HEK293 (cell line): ENCODE data around the gene CMTM2.
A peak's percentile ranks its signal among the peaks of the same experiment; 100 is the strongest.

Source experiments
- HIC1 ChIP-seq: fragments of 450-650 bp; formaldehyde crosslinking; IDR thresholded peaks from 2 replicates; pipeline ENCODE4 v1.5.1; 2016; ENCODE audit warnings: missing biosample characterization, missing genetic modification characterization
- IKZF3 ChIP-seq: fragments of 450-650 bp; IDR thresholded peaks from 2 replicates; pipeline ENCODE4 v1.5.0; 2018; ENCODE audit warnings: missing biosample characterization, mild to moderate bottlenecking, missing genetic modification characterization, moderate library complexity
- MZF1 ChIP-seq: fragments of 450-650 bp; formaldehyde crosslinking; IDR thresholded peaks from 2 replicates; pipeline ENCODE4 v1.5.1; 2017; ENCODE audit warnings: missing biosample characterization, missing genetic modification characterization, borderline replicate concordance
- OSR2 ChIP-seq: fragments of 450-650 bp; formaldehyde crosslinking; IDR thresholded peaks from 2 replicates; pipeline ENCODE4 v1.5.1; 2016; ENCODE audit warnings: missing biosample characterization, missing genetic modification characterization
- SALL2 ChIP-seq: fragments of 450-650 bp; formaldehyde crosslinking; IDR thresholded peaks from 2 replicates; pipeline ENCODE4 v1.5.0; 2017; ENCODE audit warnings: missing biosample characterization, mild to moderate bottlenecking, missing genetic modification characterization, borderline replicate concordance
- YY1 ChIP-seq: fragments of 450-650 bp; formaldehyde crosslinking; IDR thresholded peaks from 2 replicates; pipeline ENCODE4 v1.5.1; 2018; ENCODE audit warnings: missing biosample characterization, missing genetic modification characterization
- ZFP3 ChIP-seq: fragments of 450-650 bp; formaldehyde crosslinking; IDR thresholded peaks from 2 replicates; pipeline ENCODE4 v1.5.1; 2016; ENCODE audit warnings: low read depth, missing biosample characterization, missing genetic modification characterization
- ZIC2 ChIP-seq: fragments of 450-650 bp; formaldehyde crosslinking; IDR thresholded peaks from 2 replicates; pipeline ENCODE4 v1.5.1; 2016; ENCODE audit warnings: missing biosample characterization, missing genetic modification characterization
- ZNF10 ChIP-seq: fragments of 450-650 bp; formaldehyde crosslinking; IDR thresholded peaks from 2 replicates; pipeline ENCODE4 v1.5.1; 2017; ENCODE audit warnings: missing biosample characterization, missing genetic modification characterization
- ZNF155 ChIP-seq: fragments of 450-650 bp; formaldehyde crosslinking; IDR thresholded peaks from 2 replicates; pipeline ENCODE4 v1.5.1; 2016; ENCODE audit warnings: missing biosample characterization, missing genetic modification characterization
- ZNF174 ChIP-seq: fragments of 450-650 bp; formaldehyde crosslinking; IDR thresholded peaks from 2 replicates; pipeline ENCODE4 v1.5.0; 2017; ENCODE audit warnings: missing biosample characterization, mild to moderate bottlenecking, missing genetic modification characterization
- ZNF175 ChIP-seq: fragments of 450-650 bp; formaldehyde crosslinking; IDR thresholded peaks from 2 replicates; pipeline ENCODE4 v1.5.1; 2016; ENCODE audit warnings: missing biosample characterization, missing genetic modification characterization
- ZNF19 ChIP-seq: fragments of 450-650 bp; formaldehyde crosslinking; IDR thresholded peaks from 2 replicates; pipeline ENCODE4; 2016; ENCODE audit warnings: missing biosample characterization, missing genetic modification characterization, low read depth
- ZNF223 ChIP-seq: fragments of 450-650 bp; formaldehyde crosslinking; IDR thresholded peaks from 2 replicates; pipeline ENCODE4 v1.5.1; 2016; ENCODE audit warnings: missing biosample characterization, missing genetic modification characterization
- ZNF473 ChIP-seq: fragments of 450-650 bp; formaldehyde crosslinking; IDR thresholded peaks from 2 replicates; pipeline ENCODE4 v1.5.1; 2017; ENCODE audit warnings: missing biosample characterization, missing genetic modification characterization
- ZNF48 ChIP-seq: fragments of 450-650 bp; formaldehyde crosslinking; IDR thresholded peaks from 2 replicates; pipeline ENCODE4 v1.5.1; 2016; ENCODE audit warnings: missing biosample characterization, missing genetic modification characterization
- ZNF488 ChIP-seq: fragments of 450-650 bp; formaldehyde crosslinking; IDR thresholded peaks from 2 replicates; pipeline ENCODE4 v1.5.1; 2016; ENCODE audit warnings: missing biosample characterization, missing genetic modification characterization
- ZNF501 ChIP-seq: fragments of 450-650 bp; formaldehyde crosslinking; IDR thresholded peaks from 2 replicates; pipeline ENCODE4 v1.5.1; 2016; ENCODE audit warnings: missing biosample characterization, missing genetic modification characterization
- ZNF621 ChIP-seq: fragments of 450-650 bp; formaldehyde crosslinking; IDR thresholded peaks from 2 replicates; pipeline ENCODE4 v1.5.1; 2017; ENCODE audit warnings: missing biosample characterization, missing genetic modification characterization
- ZNF629 ChIP-seq: fragments of 450-650 bp; formaldehyde crosslinking; IDR thresholded peaks from 2 replicates; pipeline ENCODE4 v1.5.1; 2017; ENCODE audit warnings: missing biosample characterization, missing genetic modification characterization
- ZNF660 ChIP-seq: fragments of 450-650 bp; IDR thresholded peaks from 2 replicates; pipeline ENCODE4 v1.5.1; 2018; ENCODE audit warnings: missing biosample characterization, mild to moderate bottlenecking, missing genetic modification characterization
- ZNF707 ChIP-seq: fragments of 450-650 bp; formaldehyde crosslinking; IDR thresholded peaks from 2 replicates; pipeline ENCODE4 v1.5.1; 2016; ENCODE audit warnings: missing biosample characterization, missing genetic modification characterization
- ZNF747 ChIP-seq: fragments of 450-650 bp; formaldehyde crosslinking; IDR thresholded peaks from 2 replicates; pipeline ENCODE4 v1.5.1; 2016; ENCODE audit warnings: missing biosample characterization, missing genetic modification characterization
- ZNF76 ChIP-seq: fragments of 450-650 bp; formaldehyde crosslinking; IDR thresholded peaks from 2 replicates; pipeline ENCODE4; 2016; ENCODE audit warnings: low read depth, missing biosample characterization, missing genetic modification characterization, borderline replicate concordance
- ZNF830 ChIP-seq: fragments of 450-650 bp; IDR thresholded peaks from 2 replicates; pipeline ENCODE4 v1.5.0; 2018; ENCODE audit warnings: missing biosample characterization, missing genetic modification characterization, low read depth, mild to moderate bottlenecking, moderate library complexity
- ZSCAN23 ChIP-seq: fragments of 450-650 bp; formaldehyde crosslinking; IDR thresholded peaks from 2 replicates; pipeline ENCODE4 v1.5.1; 2016; ENCODE audit warnings: missing biosample characterization, missing genetic modification characterization
- ZXDB ChIP-seq: fragments of 450-650 bp; formaldehyde crosslinking; IDR thresholded peaks from 2 replicates; pipeline ENCODE4 v1.5.1; 2016; ENCODE audit warnings: missing biosample characterization, missing genetic modification characterization
- TF ChIP-seq, protein P1 (sequence below): fragments of 450-650 bp; formaldehyde crosslinking; IDR thresholded peaks from 2 replicates; pipeline ENCODE4; 2016; ENCODE audit warnings: missing biosample characterization, missing genetic modification characterization
- TF ChIP-seq, protein P2 (sequence below): fragments of 450-650 bp; formaldehyde crosslinking; IDR thresholded peaks from 2 replicates; pipeline ENCODE4 v1.5.1; 2016; ENCODE audit warnings: missing biosample characterization, missing genetic modification characterization

Gene CMTM2

DNA sequence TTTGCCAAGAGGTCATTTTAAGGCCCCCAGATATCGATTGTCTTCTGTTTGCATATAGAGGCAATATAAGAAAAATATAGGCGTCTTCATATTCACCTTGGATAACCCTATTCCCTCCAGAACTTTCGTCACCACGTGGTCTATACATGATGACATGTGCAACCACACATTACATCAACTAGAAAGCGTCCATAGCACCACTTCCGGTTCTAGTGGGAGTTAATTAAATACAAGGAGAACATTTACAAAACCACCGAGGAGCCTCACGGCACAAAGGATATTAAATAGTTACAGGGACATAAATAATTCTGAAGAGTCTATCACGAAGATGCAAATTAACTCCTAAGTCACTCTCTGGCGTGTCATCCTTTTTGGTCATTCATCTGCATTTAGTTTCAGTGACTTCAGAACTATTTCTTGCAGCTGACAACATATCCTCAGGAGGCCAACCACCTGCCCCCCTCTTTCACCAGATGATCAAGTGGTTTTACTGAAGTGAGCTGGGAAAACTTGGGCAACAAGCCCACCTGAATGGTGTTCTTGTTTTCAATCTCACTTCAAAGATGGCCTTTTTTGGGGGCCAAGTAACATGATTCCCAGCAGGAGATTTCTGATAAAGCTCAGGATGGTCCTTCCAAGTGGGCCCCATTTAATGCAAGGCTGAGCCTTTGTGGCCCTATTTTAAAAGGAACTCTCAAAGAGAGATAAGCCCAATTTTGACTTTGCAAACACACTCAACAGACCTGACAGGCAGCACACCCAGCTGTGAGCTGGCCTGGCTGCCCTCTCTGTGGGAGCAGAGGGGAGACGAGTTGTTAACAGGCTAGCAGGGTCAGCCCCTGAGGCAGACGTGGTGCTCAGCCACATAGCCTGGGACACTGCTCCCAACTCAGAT, 40.5 kb downstream of the CMTM2 start (continued):
- no peak for TF ChIP-seq ZNF488
- peak; percentile 17; the same call in 1 of the 2 replicates for TF ChIP-seq ZNF76 (tag by site-specific recombination)
- no peak for TF ChIP-seq ZFP3 (tag by site-specific recombination)
- no peak for TF ChIP-seq ZNF830 (tag by site-specific recombination)
- peak; percentile 23; the same call in 1 of the 2 replicates for TF ChIP-seq ZXDB
- TF ChIP-seq ZNF155 (tag by site-specific recombination): no peak
- TF ChIP-seq OSR2 (tag by site-specific recombination): no peak
- no peak for TF ChIP-seq ZNF174 (tag by site-specific recombination)
- peak; percentile 92 for TF ChIP-seq ZNF629
- peak; percentile 75 for TF ChIP-seq ZNF660 (tag by site-specific recombination)
- TF ChIP-seq ZNF48 (tag by site-specific recombination): no peak
- TF ChIP-seq ZNF175 (tag by site-specific recombination): no peak
- TF ChIP-seq, protein P1, sequence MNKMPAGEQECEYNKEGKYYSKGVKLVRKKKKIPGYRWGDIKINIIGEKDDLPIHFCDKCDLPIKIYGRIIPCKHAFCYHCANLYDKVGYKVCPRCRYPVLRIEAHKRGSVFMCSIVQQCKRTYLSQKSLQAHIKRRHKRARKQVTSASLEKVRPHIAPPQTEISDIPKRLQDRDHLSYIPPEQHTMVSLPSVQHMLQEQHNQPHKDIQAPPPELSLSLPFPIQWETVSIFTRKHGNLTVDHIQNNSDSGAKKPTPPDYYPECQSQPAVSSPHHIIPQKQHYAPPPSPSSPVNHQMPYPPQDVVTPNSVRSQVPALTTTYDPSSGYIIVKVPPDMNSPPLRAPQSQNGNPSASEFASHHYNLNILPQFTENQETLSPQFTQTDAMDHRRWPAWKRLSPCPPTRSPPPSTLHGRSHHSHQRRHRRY (tag by site-specific recombination): no peak
- no peak for TF ChIP-seq SALL2 (tag by site-specific recombination)
- no peak for TF ChIP-seq ZNF223 (tag by site-specific recombination)
- TF ChIP-seq, protein P2, sequence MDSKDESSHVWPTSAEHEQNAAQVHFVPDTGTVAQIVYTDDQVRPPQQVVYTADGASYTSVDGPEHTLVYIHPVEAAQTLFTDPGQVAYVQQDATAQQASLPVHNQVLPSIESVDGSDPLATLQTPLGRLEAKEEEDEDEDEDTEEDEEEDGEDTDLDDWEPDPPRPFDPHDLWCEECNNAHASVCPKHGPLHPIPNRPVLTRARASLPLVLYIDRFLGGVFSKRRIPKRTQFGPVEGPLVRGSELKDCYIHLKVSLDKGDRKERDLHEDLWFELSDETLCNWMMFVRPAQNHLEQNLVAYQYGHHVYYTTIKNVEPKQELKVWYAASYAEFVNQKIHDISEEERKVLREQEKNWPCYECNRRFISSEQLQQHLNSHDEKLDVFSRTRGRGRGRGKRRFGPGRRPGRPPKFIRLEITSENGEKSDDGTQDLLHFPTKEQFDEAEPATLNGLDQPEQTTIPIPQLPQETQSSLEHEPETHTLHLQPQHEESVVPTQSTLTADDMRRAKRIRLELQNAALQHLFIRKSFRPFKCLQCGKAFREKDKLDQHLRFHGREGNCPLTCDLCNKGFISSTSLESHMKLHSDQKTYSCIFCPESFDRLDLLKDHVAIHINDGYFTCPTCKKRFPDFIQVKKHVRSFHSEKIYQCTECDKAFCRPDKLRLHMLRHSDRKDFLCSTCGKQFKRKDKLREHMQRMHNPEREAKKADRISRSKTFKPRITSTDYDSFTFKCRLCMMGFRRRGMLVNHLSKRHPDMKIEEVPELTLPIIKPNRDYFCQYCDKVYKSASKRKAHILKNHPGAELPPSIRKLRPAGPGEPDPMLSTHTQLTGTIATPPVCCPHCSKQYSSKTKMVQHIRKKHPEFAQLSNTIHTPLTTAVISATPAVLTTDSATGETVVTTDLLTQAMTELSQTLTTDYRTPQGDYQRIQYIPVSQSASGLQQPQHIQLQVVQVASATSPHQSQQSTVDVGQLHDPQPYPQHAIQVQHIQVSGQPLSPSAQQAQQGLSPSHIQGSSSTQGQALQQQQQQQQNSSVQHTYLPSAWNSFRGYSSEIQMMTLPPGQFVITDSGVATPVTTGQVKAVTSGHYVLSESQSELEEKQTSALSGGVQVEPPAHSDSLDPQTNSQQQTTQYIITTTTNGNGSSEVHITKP (tag by site-specific recombination): no peak
- no peak for TF ChIP-seq MZF1
- TF ChIP-seq YY1: no peak
- no peak for TF ChIP-seq ZNF501 (tag by site-specific recombination)
- TF ChIP-seq HIC1: no peak; the same call in 1 of the 2 replicates
- TF ChIP-seq ZNF621: no peak
- TF ChIP-seq ZIC2 (tag by site-specific recombination): peak; percentile 88
- peak; percentile 79; the same call in 1 of the 2 replicates for TF ChIP-seq ZSCAN23 (tag by site-specific recombination)
- TF ChIP-seq ZNF747 (tag by site-specific recombination): no peak
- no peak for TF ChIP-seq ZNF707 (tag by site-specific recombination)
- TF ChIP-seq IKZF3: peak; percentile 16; the same call in 1 of the 2 replicates
- TF ChIP-seq ZNF19 (tag by site-specific recombination): no peak
- TF ChIP-seq ZNF473 (tag by site-specific recombination): no peak
- no peak for TF ChIP-seq ZNF10 (tag by site-specific recombination)
